NCI-H1105 (cell line): ENCODE results near the gene CDC40.
"Not testable (repeated sequence)": the region's sequence is repeated elsewhere in the genome, so short reads cannot be mapped to it uniquely, and the experiment has no call there.

Experiments used
- DNase-seq: peaks from one replicate; lab custom pipeline; 2025; lab: John Stamatoyannopoulos, UW

CDC40 gene

GRCh38 chr6:110201151-110201884 is 21.1 kb downstream of the CDC40 start:
- DNase-seq: no peak

GRCh38 chr6:110207652-110208051 is 27.4 kb downstream of the CDC40 start:
- DNase-seq: no peak

- no peak for DNase-seq
These were observed 31.5 kb downstream of the CDC40 start for GRCh38 chr6:110211753-110212152.

GRCh38 chr6:110214338-110214737 is 34.1 kb downstream of the CDC40 start:
- DNase-seq: no peak

GRCh38 chr6:110216140-110216539 is 35.9 kb downstream of the CDC40 start:
- DNase-seq: no peak

- no peak for DNase-seq
These were observed 37.0 kb downstream of the CDC40 start for GRCh38 chr6:110217266-110217665.

GRCh38 chr6:110221738-110222137 is 41.5 kb downstream of the CDC40 start:
- no peak for DNase-seq

GRCh38 chr6:110226261-110226660 is 46.0 kb downstream of the CDC40 start:
- no peak for DNase-seq

GRCh38 chr6:110232450-110232849 is 52.2 kb downstream of the CDC40 start:
- no peak for DNase-seq

- no peak for DNase-seq
These were observed 53.6 kb downstream of the CDC40 start for GRCh38 chr6:110233770-110234374.

GRCh38 chr6:110236007-110236406 is 55.8 kb downstream of the CDC40 start:
- DNase-seq: not testable (repeated sequence)

- no peak for DNase-seq
These were observed 59.5 kb downstream of the CDC40 start for GRCh38 chr6:110239526-110240274.

GRCh38 chr6:110244621-110245020 is 64.4 kb downstream of the CDC40 start:
- DNase-seq: not testable (repeated sequence)

GRCh38 chr6:110246378-110246777 is 66.2 kb downstream of the CDC40 start:
- DNase-seq: no peak

GRCh38 chr6:110246900-110247546 is 66.8 kb downstream of the CDC40 start:
- no peak for DNase-seq

- no peak for DNase-seq
These were observed 69.8 kb downstream of the CDC40 start for GRCh38 chr6:110250058-110250457.

- DNase-seq: no peak
These were observed 70.6 kb downstream of the CDC40 start for GRCh38 chr6:110250838-110251237.

- DNase-seq: no peak
These were observed 75.1 kb downstream of the CDC40 start for GRCh38 chr6:110255211-110255750.

GRCh38 chr6:110256366-110256765 is 76.1 kb downstream of the CDC40 start:
- no peak for DNase-seq

GRCh38 chr6:110265273-110265672 is 85.0 kb downstream of the CDC40 start:
- no peak for DNase-seq

- no peak for DNase-seq
These were observed 86.8 kb downstream of the CDC40 start for GRCh38 chr6:110266996-110267395.

GRCh38 chr6:110269623-110270022 is 89.4 kb downstream of the CDC40 start:
- DNase-seq: no peak
